HepG2 (cell line): ENCODE data around the gene ST8SIA2.

Experiments used
- SP140L ChIP-seq: sonication (generic); formaldehyde crosslinking; IDR thresholded peaks from 2 replicates; pipeline ENCODE4 v1.4.0; 2020; ENCODE audit warnings: missing genetic modification reagents, borderline replicate concordance
- STAT6 ChIP-seq: sonication (generic); formaldehyde crosslinking; IDR thresholded peaks from 2 replicates; pipeline ENCODE4 v1.4.0; 2020; ENCODE audit warnings: missing genetic modification reagents, mild to moderate bottlenecking, borderline replicate concordance

GRCh38 chr15:92393980-92394308 lies 263 bp downstream of the ST8SIA2 start:
- TF ChIP-seq SP140L (no peak), STAT6 (CRISPR knock-in tag) (no peak)
